Mononuclear cell (primary cell): Measurements from ENCODE around the gene DPCD. TPM values are rescaled to one million over a fixed set of nuclear protein-coding genes. Genes with fewer than 3 reads are reported as not detected.

ENCODE experiments used
- H3K27me3 ChIP-seq: 2 replicates; pipeline ENCODE4 v1.6.0; 2011; ENCODE audit warnings: low read length, control low read depth; ENCODE audit not compliant: insufficient read depth
- H3K4me1 ChIP-seq: 2 replicates; pipeline ENCODE4 v1.5.1; 2011; ENCODE audit warnings: mild to moderate bottlenecking, low read length, control low read depth; ENCODE audit not compliant: insufficient read depth
- H3K4me3 ChIP-seq: 2 replicates; pipeline ENCODE4 v1.5.1; 2011; ENCODE audit warnings: mild to moderate bottlenecking, low read length, moderate library complexity
- H3K9me3 ChIP-seq: 2 replicates; pipeline ENCODE4 v1.5.1; 2011; ENCODE audit warnings: low read depth, mild to moderate bottlenecking, control low read depth, low read length
- total RNA-seq: library from RNA; depleted of rRNA; stranded (reverse); fragments of >200 nt; gene quantifications from one replicate; pipeline ENCODE4 v1.2.3, GENCODE V29; 2012

The DPCD gene
- 3.8 TPM for total RNA-seq

- peak within 1 kb of the TSS; percentile 56 for H3K4me3 ChIP-seq
Measured at GRCh38 chr10:101587725-101588653, at the start of gene DPCD, which contains the start of gene POLL. Gene DPCD (plus strand): TSS chr10:101588321. CDS start chr10:101588337, 16 bp downstream. Gene POLL (minus strand): TSS chr10:101588257. CDS start chr10:101587360, 897 bp downstream.

GRCh38 chr10:101538446-101538845, 49.7 kb upstream of the DPCD start:
- Histone ChIP-seq H3K4me1 (no peaks in the 10 kb centered on the region), H3K9me3 (no peaks in the 10 kb centered on the region), H3K4me3 (no peak overlapping the region), H3K27me3 (no peaks in the 10 kb centered on the region)

More at GRCh38 chr10:101587725-101588653, at the start of gene DPCD, which contains the start of gene POLL:
- Histone ChIP-seq H3K9me3 (no peaks in the 10 kb centered on the region), H3K27me3 (no peaks in the 10 kb centered on the region), H3K4me1 (peaks cover 36% of the 10 kb centered on the region)

GRCh38 chr10:101545898-101546297, 42.2 kb upstream of the DPCD start:
- H3K4me3 ChIP-seq = no peak overlapping the region
- no peaks in the 10 kb centered on the region for H3K27me3 ChIP-seq
- H3K9me3 ChIP-seq = no peaks in the 10 kb centered on the region
- no peaks in the 10 kb centered on the region for H3K4me1 ChIP-seq

GRCh38 chr10:101550965-101551364, 37.2 kb upstream of the DPCD start:
- H3K9me3 ChIP-seq = no peaks in the 10 kb centered on the region
- H3K27me3 ChIP-seq = no peaks in the 10 kb centered on the region
- no peaks in the 10 kb centered on the region for H3K4me1 ChIP-seq
- H3K4me3 ChIP-seq = no peak overlapping the region

GRCh38 chr10:101552442-101552841, 35.7 kb upstream of the DPCD start:
- no peaks in the 10 kb centered on the region for H3K27me3 ChIP-seq
- no peaks in the 10 kb centered on the region for H3K9me3 ChIP-seq
- no peak overlapping the region for H3K4me3 ChIP-seq
- no peaks in the 10 kb centered on the region for H3K4me1 ChIP-seq

GRCh38 chr10:101557541-101557940, 30.6 kb upstream of the DPCD start:
- peaks cover 6% of the 10 kb centered on the region for H3K4me1 ChIP-seq
- no peaks in the 10 kb centered on the region for H3K9me3 ChIP-seq
- H3K4me3 ChIP-seq = no peak overlapping the region
- no peaks in the 10 kb centered on the region for H3K27me3 ChIP-seq

- Histone ChIP-seq H3K27me3 (no peaks in the 10 kb centered on the region), H3K9me3 (no peaks in the 10 kb centered on the region), H3K4me3 (no peak overlapping the region), H3K4me1 (peaks cover 6% of the 10 kb centered on the region)
Measured at GRCh38 chr10:101558204-101558603, 29.9 kb upstream of the DPCD start.

- peaks cover 6% of the 10 kb centered on the region for H3K4me1 ChIP-seq
- H3K4me3 ChIP-seq = no peak overlapping the region
- H3K27me3 ChIP-seq = no peaks in the 10 kb centered on the region
- H3K9me3 ChIP-seq = no peaks in the 10 kb centered on the region
Measured at GRCh38 chr10:101558671-101559595, 29.2 kb upstream of the DPCD start.

GRCh38 chr10:101559596-101560297, 28.4 kb upstream of the DPCD start:
- Histone ChIP-seq H3K27me3 (no peaks in the 10 kb centered on the region), H3K4me3 (no peak overlapping the region), H3K9me3 (no peaks in the 10 kb centered on the region), H3K4me1 (peaks cover 6% of the 10 kb centered on the region)

- peaks cover 6% of the 10 kb centered on the region for H3K4me1 ChIP-seq
- no peak overlapping the region for H3K4me3 ChIP-seq
- H3K9me3 ChIP-seq = no peaks in the 10 kb centered on the region
- H3K27me3 ChIP-seq = peaks cover 5% of the 10 kb centered on the region
Measured at GRCh38 chr10:101560298-101561067, 27.6 kb upstream of the DPCD start.

GRCh38 chr10:101561068-101561915, 26.8 kb upstream of the DPCD start:
- H3K4me1 ChIP-seq = peaks cover 6% of the 10 kb centered on the region
- H3K9me3 ChIP-seq = no peaks in the 10 kb centered on the region
- peaks cover 13% of the 10 kb centered on the region for H3K27me3 ChIP-seq
- H3K4me3 ChIP-seq = no peak overlapping the region

GRCh38 chr10:101562231-101562630, 25.9 kb upstream of the DPCD start:
- H3K4me3 ChIP-seq = no peak overlapping the region
- no peaks in the 10 kb centered on the region for H3K9me3 ChIP-seq
- H3K4me1 ChIP-seq = peaks cover 9% of the 10 kb centered on the region
- peaks cover 22% of the 10 kb centered on the region for H3K27me3 ChIP-seq

GRCh38 chr10:101563007-101563406, 25.1 kb upstream of the DPCD start:
- Histone ChIP-seq H3K4me1 (peaks cover 8% of the 10 kb centered on the region), H3K4me3 (no peak overlapping the region), H3K9me3 (no peaks in the 10 kb centered on the region), H3K27me3 (peaks cover 30% of the 10 kb centered on the region)
